22Rv1 (cell line): ENCODE data around the gene ZNF799.

Experiments used
- H3K27ac ChIP-seq: fragments of 450-650 bp; 2 replicates; pipeline ENCODE4 v1.5.1; 2017
- ZFX ChIP-seq: fragments of 450-650 bp; IDR thresholded peaks from 2 replicates; pipeline ENCODE4 v1.6.1; 2017; ENCODE audit warnings: antibody characterized with exemption, borderline replicate concordance
- TF ChIP-seq, protein P1 (sequence below): fragments of 450-650 bp; IDR thresholded peaks from 2 replicates; pipeline ENCODE4 v1.5.1; 2017; ENCODE audit warnings: mild to moderate bottlenecking

Gene ZNF799

DNA sequence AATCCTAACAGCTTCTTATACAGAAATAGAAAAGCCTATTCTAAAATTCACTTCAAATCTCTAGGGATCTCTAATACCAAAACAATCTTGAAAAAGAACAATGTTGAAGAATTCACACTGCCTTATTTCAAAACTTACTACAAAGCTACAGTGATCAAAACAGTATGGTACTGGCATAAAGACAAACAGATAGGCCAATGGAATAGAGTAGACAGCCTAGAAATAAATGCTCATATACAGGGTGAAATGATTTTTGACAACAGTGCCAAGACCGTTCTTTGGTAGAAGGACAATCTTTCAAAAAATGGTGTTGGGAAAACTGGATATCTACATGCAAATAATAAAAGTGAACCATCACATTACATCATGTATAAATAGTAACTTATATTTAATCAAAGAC, 55.9 kb downstream of the ZNF799 start:
- TF ChIP-seq ZFX, result no peak
- TF ChIP-seq, protein P1, sequence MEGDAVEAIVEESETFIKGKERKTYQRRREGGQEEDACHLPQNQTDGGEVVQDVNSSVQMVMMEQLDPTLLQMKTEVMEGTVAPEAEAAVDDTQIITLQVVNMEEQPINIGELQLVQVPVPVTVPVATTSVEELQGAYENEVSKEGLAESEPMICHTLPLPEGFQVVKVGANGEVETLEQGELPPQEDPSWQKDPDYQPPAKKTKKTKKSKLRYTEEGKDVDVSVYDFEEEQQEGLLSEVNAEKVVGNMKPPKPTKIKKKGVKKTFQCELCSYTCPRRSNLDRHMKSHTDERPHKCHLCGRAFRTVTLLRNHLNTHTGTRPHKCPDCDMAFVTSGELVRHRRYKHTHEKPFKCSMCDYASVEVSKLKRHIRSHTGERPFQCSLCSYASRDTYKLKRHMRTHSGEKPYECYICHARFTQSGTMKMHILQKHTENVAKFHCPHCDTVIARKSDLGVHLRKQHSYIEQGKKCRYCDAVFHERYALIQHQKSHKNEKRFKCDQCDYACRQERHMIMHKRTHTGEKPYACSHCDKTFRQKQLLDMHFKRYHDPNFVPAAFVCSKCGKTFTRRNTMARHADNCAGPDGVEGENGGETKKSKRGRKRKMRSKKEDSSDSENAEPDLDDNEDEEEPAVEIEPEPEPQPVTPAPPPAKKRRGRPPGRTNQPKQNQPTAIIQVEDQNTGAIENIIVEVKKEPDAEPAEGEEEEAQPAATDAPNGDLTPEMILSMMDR, result no peak
- H3K27ac ChIP-seq, result no peak overlapping the region
